Uterus (tissue), 2 donors: ENCODE results near the gene EYS.

ENCODE experiments used
- POLR2A ChIP-seq, 2 donors: fragments of 450-650 bp; IDR thresholded peaks; one replicate each; pipeline ENCODE4 v1.6.1; 2016; ENCODE audit warnings: antibody characterized with exemption in 2 of 2, mild to moderate bottlenecking in 1 of 2, moderate library complexity in 1 of 2
- TF ChIP-seq, protein P1 (sequence below), 4 experiments: fragments of 200-600 bp in 2 of 4; fragments of 450-650 bp in 2 of 4; sonication (generic) in 2 of 4; IDR thresholded peaks; one replicate each; pipeline ENCODE4 v1.5.1; 2016 to 2019; ENCODE audit warnings: antibody characterized with exemption in 4 of 4, mild to moderate bottlenecking in 2 of 4, moderate library complexity in 1 of 4

DNA sequence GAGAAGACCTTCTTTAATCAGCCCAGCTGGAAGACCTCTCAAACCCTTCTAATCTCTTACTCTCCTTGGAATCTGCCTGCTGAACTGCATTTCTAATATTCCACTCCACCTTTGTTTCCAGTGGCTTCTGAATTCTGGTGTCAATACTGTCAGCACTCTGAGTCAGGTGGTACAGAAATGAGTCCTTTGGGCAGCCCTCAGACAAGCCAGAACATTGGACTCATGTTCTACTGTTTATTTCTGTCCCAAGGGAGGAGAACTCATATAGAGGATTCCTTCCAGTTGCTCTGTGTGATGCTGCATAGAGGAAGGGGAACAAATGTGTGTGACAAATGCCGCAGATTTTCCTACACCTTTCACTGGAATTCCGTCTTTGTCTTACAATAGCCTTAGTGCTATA, 1956.6 kb downstream of the EYS start:
- TF ChIP-seq, protein P1, sequence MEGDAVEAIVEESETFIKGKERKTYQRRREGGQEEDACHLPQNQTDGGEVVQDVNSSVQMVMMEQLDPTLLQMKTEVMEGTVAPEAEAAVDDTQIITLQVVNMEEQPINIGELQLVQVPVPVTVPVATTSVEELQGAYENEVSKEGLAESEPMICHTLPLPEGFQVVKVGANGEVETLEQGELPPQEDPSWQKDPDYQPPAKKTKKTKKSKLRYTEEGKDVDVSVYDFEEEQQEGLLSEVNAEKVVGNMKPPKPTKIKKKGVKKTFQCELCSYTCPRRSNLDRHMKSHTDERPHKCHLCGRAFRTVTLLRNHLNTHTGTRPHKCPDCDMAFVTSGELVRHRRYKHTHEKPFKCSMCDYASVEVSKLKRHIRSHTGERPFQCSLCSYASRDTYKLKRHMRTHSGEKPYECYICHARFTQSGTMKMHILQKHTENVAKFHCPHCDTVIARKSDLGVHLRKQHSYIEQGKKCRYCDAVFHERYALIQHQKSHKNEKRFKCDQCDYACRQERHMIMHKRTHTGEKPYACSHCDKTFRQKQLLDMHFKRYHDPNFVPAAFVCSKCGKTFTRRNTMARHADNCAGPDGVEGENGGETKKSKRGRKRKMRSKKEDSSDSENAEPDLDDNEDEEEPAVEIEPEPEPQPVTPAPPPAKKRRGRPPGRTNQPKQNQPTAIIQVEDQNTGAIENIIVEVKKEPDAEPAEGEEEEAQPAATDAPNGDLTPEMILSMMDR (IDR thresholded peaks at IDR 0.05): no peak
- no peak for TF ChIP-seq POLR2A (IDR thresholded peaks at IDR 0.05)
